ENCODE data around the gene SMG7.

SMG7 gene

GRCh38 chr1:183537405-183537804 is 65.1 kb downstream of the SMG7 start:
- no peaks in the 10 kb centered on the region for H3K27me3 ChIP-seq (ENCODE audit: control insufficient read depth in 1 of 2, insufficient read depth in 2 of 2, low read length in 2 of 2)
- no peak overlapping the region for H3K4me3 ChIP-seq (ENCODE audit: low read depth in 1 of 2, low read length in 2 of 2)
- no peaks in the 10 kb centered on the region for H3K4me1 ChIP-seq (ENCODE audit: control insufficient read depth in 1 of 2, insufficient read depth in 2 of 2, low read length in 2 of 2)
- H3K9ac ChIP-seq (ENCODE audit: low read depth in 1 of 2, low read length in 2 of 2): no peak overlapping the region
- H3K27ac ChIP-seq (ENCODE audit: low read depth, low read length): no peak overlapping the region
- no peaks in the 10 kb centered on the region for H3K9me3 ChIP-seq (ENCODE audit: control insufficient read depth in 1 of 2, low read length in 2 of 2)
- peaks cover 33 to 89% of the 10 kb centered on the region in 2 donors for H3K36me3 ChIP-seq (ENCODE audit: control insufficient read depth in 1 of 2, insufficient read depth in 2 of 2, low read length in 2 of 2)

GRCh38 chr1:183543619-183544204 is 71.4 kb downstream of the SMG7 start:
- Histone ChIP-seq H3K9me3 (ENCODE audit: control insufficient read depth in 1 of 2, low read length in 2 of 2) (no peaks in the 10 kb centered on the region), H3K36me3 (ENCODE audit: control insufficient read depth in 1 of 2, insufficient read depth in 2 of 2, low read length in 2 of 2) (peaks cover 60 to 78% of the 10 kb centered on the region in 2 donors), H3K9ac (ENCODE audit: low read depth in 1 of 2, low read length in 2 of 2) (no peak overlapping the region), H3K4me1 (ENCODE audit: control insufficient read depth in 1 of 2, insufficient read depth in 2 of 2, low read length in 2 of 2) (no peaks in the 10 kb centered on the region), H3K4me3 (ENCODE audit: low read depth in 1 of 2, low read length in 2 of 2) (no peak overlapping the region), H3K27me3 (ENCODE audit: control insufficient read depth in 1 of 2, insufficient read depth in 2 of 2, low read length in 2 of 2) (no peaks in the 10 kb centered on the region), H3K27ac (ENCODE audit: low read depth, low read length) (no peak overlapping the region)

- H3K27ac ChIP-seq (ENCODE audit: low read depth, low read length): no peak overlapping the region
- no peaks in the 10 kb centered on the region for H3K9me3 ChIP-seq (ENCODE audit: control insufficient read depth in 1 of 2, low read length in 2 of 2)
- no peaks in the 10 kb centered on the region for H3K4me1 ChIP-seq (ENCODE audit: control insufficient read depth in 1 of 2, insufficient read depth in 2 of 2, low read length in 2 of 2)
- no peak overlapping the region for H3K4me3 ChIP-seq (ENCODE audit: low read depth in 1 of 2, low read length in 2 of 2)
- no peaks in the 10 kb centered on the region for H3K27me3 ChIP-seq (ENCODE audit: control insufficient read depth in 1 of 2, insufficient read depth in 2 of 2, low read length in 2 of 2)
- H3K9ac ChIP-seq (ENCODE audit: low read depth in 1 of 2, low read length in 2 of 2): no peak overlapping the region
- peaks cover 52 to 79% of the 10 kb centered on the region in 2 donors for H3K36me3 ChIP-seq (ENCODE audit: control insufficient read depth in 1 of 2, insufficient read depth in 2 of 2, low read length in 2 of 2)
These were observed 72.4 kb downstream of the SMG7 start for GRCh38 chr1:183544598-183545297.

GRCh38 chr1:183546427-183546826 is 74.1 kb downstream of the SMG7 start:
- no peak overlapping the region for H3K27ac ChIP-seq (ENCODE audit: low read depth, low read length)
- H3K9ac ChIP-seq (ENCODE audit: low read depth in 1 of 2, low read length in 2 of 2): no peak overlapping the region
- no peaks in the 10 kb centered on the region for H3K27me3 ChIP-seq (ENCODE audit: control insufficient read depth in 1 of 2, insufficient read depth in 2 of 2, low read length in 2 of 2)
- no peaks in the 10 kb centered on the region for H3K4me1 ChIP-seq (ENCODE audit: control insufficient read depth in 1 of 2, insufficient read depth in 2 of 2, low read length in 2 of 2)
- H3K9me3 ChIP-seq (ENCODE audit: control insufficient read depth in 1 of 2, low read length in 2 of 2): no peaks in the 10 kb centered on the region
- H3K36me3 ChIP-seq (ENCODE audit: control insufficient read depth in 1 of 2, insufficient read depth in 2 of 2, low read length in 2 of 2): peaks cover 51 to 83% of the 10 kb centered on the region in 2 donors
- no peak overlapping the region for H3K4me3 ChIP-seq (ENCODE audit: low read depth in 1 of 2, low read length in 2 of 2)

GRCh38 chr1:183548116-183548515 is 75.8 kb downstream of the SMG7 start:
- Histone ChIP-seq H3K27ac (ENCODE audit: low read depth, low read length) (no peak overlapping the region), H3K36me3 (ENCODE audit: control insufficient read depth in 1 of 2, insufficient read depth in 2 of 2, low read length in 2 of 2) (peaks cover 60 to 87% of the 10 kb centered on the region in 2 donors), H3K9ac (ENCODE audit: low read depth in 1 of 2, low read length in 2 of 2) (no peak overlapping the region), H3K4me3 (ENCODE audit: low read depth in 1 of 2, low read length in 2 of 2) (no peak overlapping the region), H3K27me3 (ENCODE audit: control insufficient read depth in 1 of 2, insufficient read depth in 2 of 2, low read length in 2 of 2) (no peaks in the 10 kb centered on the region), H3K9me3 (ENCODE audit: control insufficient read depth in 1 of 2, low read length in 2 of 2) (no peaks in the 10 kb centered on the region), H3K4me1 (ENCODE audit: control insufficient read depth in 1 of 2, insufficient read depth in 2 of 2, low read length in 2 of 2) (no peaks in the 10 kb centered on the region)

GRCh38 chr1:183550915-183551314 is 78.6 kb downstream of the SMG7 start:
- H3K27me3 ChIP-seq (ENCODE audit: control insufficient read depth in 1 of 2, insufficient read depth in 2 of 2, low read length in 2 of 2): no peaks in the 10 kb centered on the region
- no peaks in the 10 kb centered on the region for H3K4me1 ChIP-seq (ENCODE audit: control insufficient read depth in 1 of 2, insufficient read depth in 2 of 2, low read length in 2 of 2)
- no peak overlapping the region for H3K4me3 ChIP-seq (ENCODE audit: low read depth in 1 of 2, low read length in 2 of 2)
- H3K27ac ChIP-seq (ENCODE audit: low read depth, low read length): no peak overlapping the region
- no peak overlapping the region for H3K9ac ChIP-seq (ENCODE audit: low read depth in 1 of 2, low read length in 2 of 2)
- H3K9me3 ChIP-seq (ENCODE audit: control insufficient read depth in 1 of 2, low read length in 2 of 2): no peaks in the 10 kb centered on the region
- peaks cover 48 to 87% of the 10 kb centered on the region in 2 donors for H3K36me3 ChIP-seq (ENCODE audit: control insufficient read depth in 1 of 2, insufficient read depth in 2 of 2, low read length in 2 of 2)

GRCh38 chr1:183551924-183552323 is 79.6 kb downstream of the SMG7 start:
- no peaks in the 10 kb centered on the region for H3K9me3 ChIP-seq (ENCODE audit: control insufficient read depth in 1 of 2, low read length in 2 of 2)
- H3K9ac ChIP-seq (ENCODE audit: low read depth in 1 of 2, low read length in 2 of 2): no peak overlapping the region
- H3K4me1 ChIP-seq (ENCODE audit: control insufficient read depth in 1 of 2, insufficient read depth in 2 of 2, low read length in 2 of 2): no peaks in the 10 kb centered on the region
- H3K36me3 ChIP-seq (ENCODE audit: control insufficient read depth in 1 of 2, insufficient read depth in 2 of 2, low read length in 2 of 2): peaks cover 38 to 77% of the 10 kb centered on the region in 2 donors
- no peak overlapping the region for H3K4me3 ChIP-seq (ENCODE audit: low read depth in 1 of 2, low read length in 2 of 2)
- H3K27me3 ChIP-seq (ENCODE audit: control insufficient read depth in 1 of 2, insufficient read depth in 2 of 2, low read length in 2 of 2): no peaks in the 10 kb centered on the region
- H3K27ac ChIP-seq (ENCODE audit: low read depth, low read length): no peak overlapping the region

- H3K4me1 ChIP-seq (ENCODE audit: control insufficient read depth in 1 of 2, insufficient read depth in 2 of 2, low read length in 2 of 2): no peaks in the 10 kb centered on the region
- H3K9ac ChIP-seq (ENCODE audit: low read depth in 1 of 2, low read length in 2 of 2): no peak overlapping the region
- no peak overlapping the region for H3K4me3 ChIP-seq (ENCODE audit: low read depth in 1 of 2, low read length in 2 of 2)
- H3K27ac ChIP-seq (ENCODE audit: low read depth, low read length): no peak overlapping the region
- H3K27me3 ChIP-seq (ENCODE audit: control insufficient read depth in 1 of 2, insufficient read depth in 2 of 2, low read length in 2 of 2): no peaks in the 10 kb centered on the region
- peaks cover 33 to 75% of the 10 kb centered on the region in 2 donors for H3K36me3 ChIP-seq (ENCODE audit: control insufficient read depth in 1 of 2, insufficient read depth in 2 of 2, low read length in 2 of 2)
- H3K9me3 ChIP-seq (ENCODE audit: control insufficient read depth in 1 of 2, low read length in 2 of 2): no peaks in the 10 kb centered on the region
These were observed 80.1 kb downstream of the SMG7 start for GRCh38 chr1:183552441-183552840.

GRCh38 chr1:183552891-183553290 is 80.6 kb downstream of the SMG7 start:
- H3K4me3 ChIP-seq (ENCODE audit: low read depth in 1 of 2, low read length in 2 of 2): no peak overlapping the region
- H3K27me3 ChIP-seq (ENCODE audit: control insufficient read depth in 1 of 2, insufficient read depth in 2 of 2, low read length in 2 of 2): no peaks in the 10 kb centered on the region
- H3K27ac ChIP-seq (ENCODE audit: low read depth, low read length): no peak overlapping the region
- no peaks in the 10 kb centered on the region for H3K9me3 ChIP-seq (ENCODE audit: control insufficient read depth in 1 of 2, low read length in 2 of 2)
- H3K9ac ChIP-seq (ENCODE audit: low read depth in 1 of 2, low read length in 2 of 2): no peak overlapping the region
- peaks cover 33 to 73% of the 10 kb centered on the region in 2 donors for H3K36me3 ChIP-seq (ENCODE audit: control insufficient read depth in 1 of 2, insufficient read depth in 2 of 2, low read length in 2 of 2)
- no peaks in the 10 kb centered on the region for H3K4me1 ChIP-seq (ENCODE audit: control insufficient read depth in 1 of 2, insufficient read depth in 2 of 2, low read length in 2 of 2)

- no peaks in the 10 kb centered on the region for H3K9me3 ChIP-seq (ENCODE audit: control insufficient read depth in 1 of 2, low read length in 2 of 2)
- no peaks in the 10 kb centered on the region for H3K4me1 ChIP-seq (ENCODE audit: control insufficient read depth in 1 of 2, insufficient read depth in 2 of 2, low read length in 2 of 2)
- no peak overlapping the region for H3K9ac ChIP-seq (ENCODE audit: low read depth in 1 of 2, low read length in 2 of 2)
- H3K27me3 ChIP-seq (ENCODE audit: control insufficient read depth in 1 of 2, insufficient read depth in 2 of 2, low read length in 2 of 2): no peaks in the 10 kb centered on the region
- peaks cover 33 to 69% of the 10 kb centered on the region in 2 donors for H3K36me3 ChIP-seq (ENCODE audit: control insufficient read depth in 1 of 2, insufficient read depth in 2 of 2, low read length in 2 of 2)
- H3K27ac ChIP-seq (ENCODE audit: low read depth, low read length): no peak overlapping the region
- H3K4me3 ChIP-seq (ENCODE audit: low read depth in 1 of 2, low read length in 2 of 2): no peak overlapping the region
These were observed 81.0 kb downstream of the SMG7 start for GRCh38 chr1:183553331-183553730.

All from duodenal mucosa (tissue), 2 donors.